PFSK-1 (cell line): ENCODE data around the gene C10orf120.

Experiments
- FOXP2 ChIP-seq: optimal IDR thresholded peaks from 2 replicates; pipeline ENCODE3; 2011; ENCODE audit warnings: borderline replicate concordance, control low read depth, inconsistent platforms; ENCODE audit not compliant: insufficient read depth; ENCODE audit errors: extremely low read length, extremely low read depth
- POLR2AphosphoS5 ChIP-seq: IDR thresholded peaks from 2 replicates; pipeline ENCODE4 v1.6.1; 2012; ENCODE audit warnings: low read depth, mild to moderate bottlenecking, control low read depth, low read length, moderate library complexity
- SIN3A ChIP-seq: IDR thresholded peaks from 2 replicates; pipeline ENCODE4 v1.6.1; 2012; ENCODE audit warnings: mild to moderate bottlenecking, low read length, moderate library complexity, borderline replicate concordance; ENCODE audit not compliant: insufficient read depth
- TAF1 ChIP-seq: IDR thresholded peaks from 2 replicates; pipeline ENCODE4 v1.6.1; 2012; ENCODE audit warnings: low read length, control low read depth, borderline replicate concordance; ENCODE audit not compliant: insufficient read depth
- TF ChIP-seq, protein P1 (sequence below), 2 experiments: IDR thresholded peaks; 2 replicates each; pipeline versions ENCODE4 v1.6.1 to v1.8.0; 2011 to 2012; ENCODE audit warnings: low read depth in 2 of 2, low read length in 2 of 2, control low read depth in 1 of 2, inconsistent platforms in 1 of 2, mild to moderate bottlenecking in 1 of 2, moderate library complexity in 1 of 2; ENCODE audit not compliant: insufficient read depth in 1 of 2

Gene C10orf120

DNA sequence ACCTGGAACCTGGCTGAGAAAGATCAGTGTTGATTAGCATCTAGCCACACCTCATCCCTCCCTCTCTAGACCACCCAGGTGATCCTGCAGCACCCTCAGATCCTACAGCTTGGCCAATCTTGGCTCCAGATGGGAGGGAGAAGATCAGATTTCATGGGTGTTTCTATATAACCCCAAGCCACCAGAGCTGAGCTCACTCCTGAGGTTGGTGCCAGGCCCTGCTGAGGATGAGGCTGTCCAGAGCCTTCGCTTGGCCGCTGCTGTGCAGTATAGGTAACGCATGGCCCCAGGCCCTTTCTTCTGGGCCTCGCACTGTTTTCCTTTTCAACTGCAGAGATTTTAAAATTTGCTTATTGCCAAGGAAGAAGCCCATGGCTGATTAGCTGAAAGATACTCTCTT, 27.0 kb downstream of the C10orf120 start:
- no peak for TF ChIP-seq FOXP2
- no peak for TF ChIP-seq TAF1
- TF ChIP-seq POLR2AphosphoS5, result no peak
- no peak for TF ChIP-seq SIN3A
- TF ChIP-seq, protein P1, sequence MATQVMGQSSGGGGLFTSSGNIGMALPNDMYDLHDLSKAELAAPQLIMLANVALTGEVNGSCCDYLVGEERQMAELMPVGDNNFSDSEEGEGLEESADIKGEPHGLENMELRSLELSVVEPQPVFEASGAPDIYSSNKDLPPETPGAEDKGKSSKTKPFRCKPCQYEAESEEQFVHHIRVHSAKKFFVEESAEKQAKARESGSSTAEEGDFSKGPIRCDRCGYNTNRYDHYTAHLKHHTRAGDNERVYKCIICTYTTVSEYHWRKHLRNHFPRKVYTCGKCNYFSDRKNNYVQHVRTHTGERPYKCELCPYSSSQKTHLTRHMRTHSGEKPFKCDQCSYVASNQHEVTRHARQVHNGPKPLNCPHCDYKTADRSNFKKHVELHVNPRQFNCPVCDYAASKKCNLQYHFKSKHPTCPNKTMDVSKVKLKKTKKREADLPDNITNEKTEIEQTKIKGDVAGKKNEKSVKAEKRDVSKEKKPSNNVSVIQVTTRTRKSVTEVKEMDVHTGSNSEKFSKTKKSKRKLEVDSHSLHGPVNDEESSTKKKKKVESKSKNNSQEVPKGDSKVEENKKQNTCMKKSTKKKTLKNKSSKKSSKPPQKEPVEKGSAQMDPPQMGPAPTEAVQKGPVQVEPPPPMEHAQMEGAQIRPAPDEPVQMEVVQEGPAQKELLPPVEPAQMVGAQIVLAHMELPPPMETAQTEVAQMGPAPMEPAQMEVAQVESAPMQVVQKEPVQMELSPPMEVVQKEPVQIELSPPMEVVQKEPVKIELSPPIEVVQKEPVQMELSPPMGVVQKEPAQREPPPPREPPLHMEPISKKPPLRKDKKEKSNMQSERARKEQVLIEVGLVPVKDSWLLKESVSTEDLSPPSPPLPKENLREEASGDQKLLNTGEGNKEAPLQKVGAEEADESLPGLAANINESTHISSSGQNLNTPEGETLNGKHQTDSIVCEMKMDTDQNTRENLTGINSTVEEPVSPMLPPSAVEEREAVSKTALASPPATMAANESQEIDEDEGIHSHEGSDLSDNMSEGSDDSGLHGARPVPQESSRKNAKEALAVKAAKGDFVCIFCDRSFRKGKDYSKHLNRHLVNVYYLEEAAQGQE (IDR thresholded peaks at IDR 0.05; ENCODE audit: insufficient read depth in 1 of 2, low read depth in 2 of 2, low read length in 2 of 2), result no peak

DNA sequence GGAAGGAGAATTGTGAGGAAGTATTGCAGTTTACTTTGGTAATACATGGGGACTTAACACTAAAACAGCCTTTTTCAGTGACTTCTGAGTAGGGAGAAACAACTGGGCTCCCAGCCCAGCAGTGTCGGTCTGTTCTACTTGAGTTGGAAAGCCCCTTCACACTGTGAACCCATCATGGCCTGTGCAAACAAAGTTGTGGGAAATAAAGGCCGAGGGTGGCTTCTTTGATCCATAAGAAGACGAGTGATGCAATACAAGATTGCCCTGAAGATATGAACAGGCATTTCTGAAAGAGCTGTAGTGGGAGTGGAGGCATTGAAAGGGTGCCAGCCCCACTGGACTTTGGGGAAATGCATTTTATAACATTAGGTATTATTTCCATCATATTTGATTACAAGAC, 28.3 kb downstream of the C10orf120 start:
- TF ChIP-seq TAF1 (no peak), POLR2AphosphoS5 (no peak), FOXP2 (no peak), SIN3A (no peak)
- TF ChIP-seq, protein P1 (IDR thresholded peaks at IDR 0.05; ENCODE audit: insufficient read depth in 1 of 2, low read depth in 2 of 2, low read length in 2 of 2), result no peak

DNA sequence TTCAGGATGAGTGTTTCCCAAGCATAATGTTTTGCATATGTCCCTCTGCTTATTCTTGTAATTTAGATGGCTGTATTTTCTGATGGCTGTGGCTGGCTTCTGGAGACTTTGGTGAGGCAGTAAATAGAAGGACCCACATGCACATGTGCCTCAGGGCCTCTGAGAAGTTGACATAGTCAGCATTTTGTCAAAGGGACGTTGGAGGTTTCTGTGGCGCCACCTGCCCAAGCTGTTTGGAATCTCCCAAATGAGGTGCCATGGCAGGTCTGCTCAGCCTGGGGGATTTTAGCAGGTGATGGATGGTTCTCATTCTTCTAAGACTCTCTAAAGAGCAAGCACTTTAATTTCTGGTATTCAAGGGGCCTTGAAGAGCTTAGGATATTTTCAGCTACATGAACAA, 29.8 kb downstream of the C10orf120 start:
- TF ChIP-seq TAF1 (no peak), FOXP2 (no peak), SIN3A (no peak), POLR2AphosphoS5 (no peak)
- TF ChIP-seq, protein P1 (IDR thresholded peaks at IDR 0.05; ENCODE audit: insufficient read depth in 1 of 2, low read depth in 2 of 2, low read length in 2 of 2), result no peak

DNA sequence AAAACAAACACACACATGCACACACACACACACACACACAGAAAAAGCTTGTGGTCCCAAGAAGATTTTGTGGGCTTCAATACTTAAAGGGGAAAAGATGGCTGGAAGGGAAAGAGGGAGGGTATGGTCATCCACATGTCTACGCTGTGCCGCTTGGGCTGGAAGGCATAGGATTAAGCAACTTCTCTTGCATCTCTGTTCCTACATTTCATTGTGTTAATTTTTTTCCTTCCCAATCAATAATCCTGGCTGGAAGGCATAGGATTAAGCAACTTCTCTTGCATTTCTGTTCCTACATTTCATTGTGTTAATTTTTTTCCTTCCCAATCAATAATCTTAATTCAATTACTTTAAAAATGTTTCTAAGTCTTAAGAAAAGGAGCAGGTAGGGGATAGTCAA, 30.6 kb downstream of the C10orf120 start:
- no peak for TF ChIP-seq POLR2AphosphoS5
- no peak for TF ChIP-seq FOXP2
- TF ChIP-seq, protein P1 (IDR thresholded peaks at IDR 0.05; ENCODE audit: insufficient read depth in 1 of 2, low read depth in 2 of 2, low read length in 2 of 2), result no peak
- no peak for TF ChIP-seq TAF1
- TF ChIP-seq SIN3A, result no peak

DNA sequence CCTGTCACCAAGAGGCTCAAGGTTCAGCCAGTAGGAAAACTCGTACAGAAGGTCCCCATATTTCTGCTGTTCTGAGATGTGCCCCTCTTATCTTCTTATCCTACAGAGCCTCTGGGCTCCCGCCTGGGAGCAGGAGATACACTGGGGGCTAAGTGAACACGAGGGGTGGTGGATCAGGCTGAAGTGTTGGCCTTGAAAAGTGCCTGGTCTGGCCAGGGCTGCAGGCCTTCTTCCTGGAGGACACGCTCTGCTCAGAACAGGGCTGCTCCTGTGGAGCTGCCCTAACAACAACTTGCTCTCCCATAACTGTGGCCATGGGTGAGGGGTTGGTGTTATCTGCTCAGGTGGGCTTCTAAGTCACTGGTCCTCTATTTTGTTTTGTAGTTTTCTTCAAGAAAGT, 33.7 kb downstream of the C10orf120 start:
- TF ChIP-seq SIN3A (no peak), POLR2AphosphoS5 (no peak), TAF1 (no peak), FOXP2 (no peak)
- TF ChIP-seq, protein P1 (IDR thresholded peaks at IDR 0.05; ENCODE audit: insufficient read depth in 1 of 2, low read depth in 2 of 2, low read length in 2 of 2), result no peak
